ENCODE measurements around the gene SHC2.

GRCh38 chr19:399370-399769 is 61.5 kb downstream of the SHC2 start:
- no peak for TF ChIP-seq POLR2A (IDR thresholded peaks at IDR 0.05; ENCODE audit: low read depth, low read length)
- TF ChIP-seq CTCF (IDR thresholded peaks at IDR 0.05; ENCODE audit: extremely low read depth in 1 of 2, insufficient read depth in 1 of 2, low read depth in 1 of 2, low read length in 2 of 2): no peak

Measured in endothelial cell of umbilical vein (primary cell).